GM18519 (cell line): ENCODE measurements around the gene GPX1.

Experiments used
- ATAC-seq: cut with Tn5 transposase; IDR thresholded peaks from one replicate; pipeline ENCODE4 v1.9.1; 2021; ENCODE audit warnings: mild to moderate bottlenecking, moderate library complexity; ENCODE audit not compliant: unreplicated experiment, low FRiP score

GPX1 gene

GRCh38 chr3:49316696-49317457 is 41.3 kb downstream of the GPX1 start:
- no peak for ATAC-seq

GRCh38 chr3:49313896-49314688 is 44.1 kb downstream of the GPX1 start:
- ATAC-seq, result no peak

DNA sequence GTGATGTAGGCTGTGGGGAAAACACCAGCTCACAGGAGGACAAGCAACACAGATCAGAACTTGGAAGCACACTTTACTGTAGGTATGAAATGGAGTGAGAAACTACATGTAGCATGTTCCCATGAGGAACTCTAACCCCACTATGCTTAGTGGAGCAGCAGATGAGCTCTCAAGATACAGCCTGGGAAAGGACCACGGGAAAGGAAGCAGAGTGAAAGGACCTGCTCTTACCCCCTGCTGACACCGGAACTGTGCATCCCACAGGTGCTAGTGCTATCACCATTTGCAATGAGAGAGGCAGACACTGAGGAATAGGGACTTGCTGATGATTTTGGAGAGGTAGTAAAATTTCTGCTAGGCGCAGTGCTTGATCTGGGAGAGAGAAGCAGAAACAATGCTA is 46.9 kb downstream of the GPX1 start:
- no peak for ATAC-seq

- no peak for ATAC-seq
These were observed 47.5 kb downstream of the GPX1 start for GRCh38 chr3:49310677-49311076.
